Glutamatergic neuron (in vitro differentiated cells): Measurements from ENCODE around the gene ANO1. TPM values are rescaled to one million over a fixed set of nuclear protein-coding genes. Genes with fewer than 3 reads are reported as not detected.

Experiments used
- DNase-seq: peaks from one replicate; pipeline ENCODE4 v3.0.0; 2022
- H3K27ac Mint-ChIP-seq: one replicate; pipeline ENCODE4 v1.8.0; 2020; ENCODE audit warnings: mild to moderate bottlenecking, mixed read lengths, inconsistent platforms; ENCODE audit not compliant: unreplicated experiment
- H3K27me3 Mint-ChIP-seq: one replicate; pipeline ENCODE4 v1.8.0; 2020; ENCODE audit warnings: mild to moderate bottlenecking, moderate library complexity, mixed read lengths, inconsistent platforms; ENCODE audit not compliant: unreplicated experiment
- H3K36me3 Mint-ChIP-seq: one replicate; pipeline ENCODE4 v1.8.0; 2020; ENCODE audit warnings: mild to moderate bottlenecking, mixed read lengths, inconsistent platforms; ENCODE audit not compliant: unreplicated experiment
- H3K4me1 Mint-ChIP-seq: one replicate; pipeline ENCODE4 v1.8.0; 2020; ENCODE audit warnings: mild to moderate bottlenecking, low read depth, mixed read lengths, inconsistent platforms; ENCODE audit not compliant: unreplicated experiment
- H3K4me3 Mint-ChIP-seq: one replicate; pipeline ENCODE4 v1.8.0; 2020; ENCODE audit warnings: mild to moderate bottlenecking, mixed read lengths, inconsistent platforms; ENCODE audit not compliant: unreplicated experiment
- H3K9me3 Mint-ChIP-seq: one replicate; pipeline ENCODE4 v1.8.0; 2020; ENCODE audit warnings: mild to moderate bottlenecking, moderate library complexity, mixed read lengths, inconsistent platforms; ENCODE audit not compliant: unreplicated experiment
- CTCF ChIP-seq: fragments of 200-600 bp; sonication (generic); IDR thresholded peaks from one replicate; pipeline ENCODE4 v1.5.0; 2021; ENCODE audit not compliant: partially characterized antibody, unreplicated experiment
- total RNA-seq: library from RNA; stranded (reverse); fragmentation: NEBNext Ultra II Directional; extraction: Animal tissue kit (Norgen Biotek cat#: 25700); gene quantifications from one replicate; pipeline ENCODE4 v1.2.1, GENCODE V29; 2021; ENCODE audit not compliant: unreplicated experiment

ANO1 gene
- total RNA-seq, 1 donor from 2014 or later = not detected

GRCh38 chr11:70097783-70098563 lies 19.9 kb downstream of the ANO1 start:
- H3K4me1 Mint-ChIP-seq = no peaks in the 10 kb centered on the region
- H3K27ac Mint-ChIP-seq = no peak overlapping the region
- no peak for TF ChIP-seq CTCF
- no peak for DNase-seq
- peaks cover 7% of the 10 kb centered on the region for H3K36me3 Mint-ChIP-seq
- no peak overlapping the region for H3K4me3 Mint-ChIP-seq
- peaks cover 3% of the 10 kb centered on the region for H3K27me3 Mint-ChIP-seq
- peaks cover 2% of the 10 kb centered on the region for H3K9me3 Mint-ChIP-seq

GRCh38 chr11:70098936-70099335 lies 20.8 kb downstream of the ANO1 start:
- Mint-ChIP-seq H3K27ac (no peak overlapping the region), H3K36me3 (peaks cover 7% of the 10 kb centered on the region), H3K4me1 (peaks cover 5% of the 10 kb centered on the region), H3K9me3 (peaks cover 2% of the 10 kb centered on the region), H3K4me3 (no peak overlapping the region), H3K27me3 (peaks cover 6% of the 10 kb centered on the region)
- TF ChIP-seq CTCF = no peak
- no peak for DNase-seq

GRCh38 chr11:70099578-70100279 lies 21.6 kb downstream of the ANO1 start:
- Mint-ChIP-seq H3K4me1 (peaks cover 11% of the 10 kb centered on the region), H3K27me3 (peaks cover 8% of the 10 kb centered on the region), H3K36me3 (peaks cover 7% of the 10 kb centered on the region), H3K9me3 (peaks cover 4% of the 10 kb centered on the region), H3K27ac (no peak overlapping the region), H3K4me3 (no peak overlapping the region)
- TF ChIP-seq CTCF = no peak
- DNase-seq = no peak

- peaks cover 8% of the 10 kb centered on the region for H3K27me3 Mint-ChIP-seq
- H3K36me3 Mint-ChIP-seq = peaks cover 7% of the 10 kb centered on the region
- no peak overlapping the region for H3K27ac Mint-ChIP-seq
- TF ChIP-seq CTCF = no peak
- no peak overlapping the region for H3K4me3 Mint-ChIP-seq
- peaks cover 2% of the 10 kb centered on the region for H3K9me3 Mint-ChIP-seq
- H3K4me1 Mint-ChIP-seq = peaks cover 12% of the 10 kb centered on the region
- no peak for DNase-seq
These were observed 22.1 kb downstream of the ANO1 start for GRCh38 chr11:70100280-70100603.

GRCh38 chr11:70100791-70101190 lies 22.7 kb downstream of the ANO1 start:
- TF ChIP-seq CTCF = no peak
- no peak overlapping the region for H3K4me3 Mint-ChIP-seq

More at GRCh38 chr11:70100791-70101190, 22.7 kb downstream of the ANO1 start:
- Mint-ChIP-seq H3K9me3 (peaks cover 2% of the 10 kb centered on the region), H3K36me3 (peaks cover 6% of the 10 kb centered on the region), H3K27ac (no peak overlapping the region), H3K27me3 (peaks cover 11% of the 10 kb centered on the region), H3K4me1 (peaks cover 15% of the 10 kb centered on the region)
- no peak for DNase-seq
